Smooth muscle cell (in vitro differentiated cells): ENCODE data around the gene SEMA3F. TPM values are rescaled to one million over a fixed set of nuclear protein-coding genes. Genes with fewer than 3 reads are reported as not detected.
A peak's percentile ranks its signal among the peaks of the same experiment; 100 is the strongest.
"Not testable (repeated sequence)": the region's sequence is repeated elsewhere in the genome, so short reads cannot be mapped to it uniquely, and the experiment has no call there.

Source experiments
- DNase-seq: peaks from one replicate; lab custom pipeline; 2025; ENCODE audit not compliant: unreplicated experiment; lab: John Stamatoyannopoulos, UW
- H2AFZ ChIP-seq: fragments of 200-600 bp; sonication (generic); 2 replicates; pipeline ENCODE4 v1.6.0; 2016; ENCODE audit warnings: antibody characterized with exemption, low read depth, mild to moderate bottlenecking
- H3F3A ChIP-seq: fragments of 200-600 bp; sonication (generic); 2 replicates; pipeline ENCODE4 v1.6.0; 2017; ENCODE audit warnings: antibody characterized with exemption, low read depth
- H3K27ac ChIP-seq: fragments of 200-600 bp; sonication (generic); 2 replicates; pipeline ENCODE4 v1.5.1; 2016; ENCODE audit warnings: low read depth, mild to moderate bottlenecking
- H3K27me3 ChIP-seq: fragments of 200-600 bp; sonication (generic); 2 replicates; pipeline ENCODE4 v1.6.1; 2016; ENCODE audit warnings: low read depth, mild to moderate bottlenecking
- H3K36me3 ChIP-seq: fragments of 200-600 bp; sonication (generic); 2 replicates; pipeline ENCODE4 v1.5.1; 2016; ENCODE audit warnings: low read depth
- H3K4me1 ChIP-seq: fragments of 200-600 bp; sonication (generic); 2 replicates; pipeline ENCODE4 v1.5.1; 2016; ENCODE audit warnings: low read depth
- H3K4me2 ChIP-seq: fragments of 200-600 bp; sonication (generic); 2 replicates; pipeline ENCODE4 v1.6.0; 2016; ENCODE audit warnings: mild to moderate bottlenecking
- H3K4me3 ChIP-seq: fragments of 200-600 bp; sonication (generic); 2 replicates; pipeline ENCODE4 v1.5.1; 2016; ENCODE audit warnings: mild to moderate bottlenecking
- H3K79me2 ChIP-seq: fragments of 200-600 bp; sonication (generic); 2 replicates; pipeline ENCODE4 v1.6.0; 2016; ENCODE audit warnings: low read depth, mild to moderate bottlenecking
- H3K9ac ChIP-seq: fragments of 200-600 bp; sonication (generic); 2 replicates; pipeline ENCODE4 v1.6.0; 2016; ENCODE audit warnings: low read depth
- H3K9me3 ChIP-seq: fragments of 200-600 bp; sonication (generic); replicated peaks from 2 replicates; pipeline ENCODE4 v1.5.1; 2016; ENCODE audit warnings: low read depth
- H4K20me1 ChIP-seq: fragments of 200-600 bp; sonication (generic); 2 replicates; pipeline ENCODE4 v1.6.0; 2016; ENCODE audit warnings: low read depth
- CTCF ChIP-seq: fragments of 200-600 bp; sonication (generic); IDR thresholded peaks from 2 replicates; pipeline ENCODE4 v1.5.1; 2017; ENCODE audit warnings: borderline replicate concordance, mild to moderate bottlenecking, antibody characterized with exemption; ENCODE audit not compliant: insufficient read depth, poor library complexity, severe bottlenecking
- WGBS: methylation state at CpG from one replicate; pipeline ENCODE4 v1.1.7; 2016; ENCODE audit warnings: low lambda C conversion rate; 5-methylcytosine and 5-hydroxymethylcytosine counted together
- polyA plus RNA-seq: library from polyadenylated mRNA; unstranded; fragments of >200 nt; fragmentation: Nextera tagmentation; extraction: Ambion mirVana; gene quantifications from 2 replicates; pipeline ENCODE4 v1.2.1, GENCODE V29; 2016
- total RNA-seq: library from RNA; depleted of rRNA; stranded (reverse); fragments of >200 nt; gene quantifications from 2 replicates; pipeline ENCODE4 v1.2.3, GENCODE V29; 2014

Gene SEMA3F
- total and polyA plus RNA-seq, 2 experiments from 2014 or later = 9.2 to 16.9 TPM

- Histone ChIP-seq H3F3A (no peaks in the 10 kb centered on the region), H3K4me2 (peak overlapping the region; percentile 86), H3K9ac (peak overlapping the region; percentile 35), H3K36me3 (no peaks in the 10 kb centered on the region), H3K27me3 (no peaks in the 10 kb centered on the region), H2AFZ (peak overlapping the region; percentile 98), H3K9me3 (no peaks in the 10 kb centered on the region), H3K4me3 (peak overlapping the region; percentile 72), H3K4me1 (peaks cover 10% of the 10 kb centered on the region), H3K27ac (peak overlapping the region; percentile 49), H4K20me1 (no peaks in the 10 kb centered on the region), H3K79me2 (no peaks in the 10 kb centered on the region)
- peak; percentile 64 for DNase-seq
- WGBS = 2% methylated on average over 27 of the region's 40 CpGs
- no peak for TF ChIP-seq CTCF
These were observed 71.8 kb downstream of the SEMA3F start for GRCh38 chr3:50226888-50227389.

- Histone ChIP-seq H3K4me1 (peaks cover 10% of the 10 kb centered on the region), H3K4me2 (peak overlapping the region; percentile 86), H3K36me3 (no peaks in the 10 kb centered on the region), H3F3A (no peaks in the 10 kb centered on the region), H2AFZ (peak overlapping the region; percentile 98), H4K20me1 (no peaks in the 10 kb centered on the region), H3K79me2 (no peaks in the 10 kb centered on the region), H3K27ac (peak overlapping the region; percentile 49), H3K9ac (peak overlapping the region; percentile 35), H3K4me3 (peak overlapping the region; percentile 72), H3K27me3 (no peaks in the 10 kb centered on the region), H3K9me3 (no peaks in the 10 kb centered on the region)
- peak; percentile 74 for DNase-seq
- peak; percentile 82 for TF ChIP-seq CTCF
- WGBS = 1% methylated on average over 32 of the region's 51 CpGs
These were observed 72.5 kb downstream of the SEMA3F start for GRCh38 chr3:50227390-50228183.

GRCh38 chr3:50228184-50228763 lies 73.2 kb downstream of the SEMA3F start:
- H4K20me1 ChIP-seq, H3K27ac ChIP-seq, H3K36me3 ChIP-seq, H3K27me3 ChIP-seq, DNase-seq, H3F3A ChIP-seq, H3K9ac ChIP-seq, H3K79me2 ChIP-seq, H3K9me3 ChIP-seq: not testable (repeated sequence)
- WGBS = 34% methylated on average over 13 of the region's 15 CpGs
- Histone ChIP-seq H3K4me2 (peak overlapping the region; percentile 86), H3K4me3 (peak overlapping the region; percentile 72), H3K4me1 (peaks cover 15% of the 10 kb centered on the region), H2AFZ (peak overlapping the region; percentile 77)

GRCh38 chr3:50229490-50229889 lies 74.4 kb downstream of the SEMA3F start:
- Histone ChIP-seq H3K27me3 (no peaks in the 10 kb centered on the region), H3F3A (no peaks in the 10 kb centered on the region), H3K79me2 (no peaks in the 10 kb centered on the region), H3K4me3 (no peak overlapping the region), H3K9me3 (no peaks in the 10 kb centered on the region), H2AFZ (no peak overlapping the region), H3K9ac (no peak overlapping the region), H3K4me2 (no peak overlapping the region), H4K20me1 (no peaks in the 10 kb centered on the region), H3K27ac (peak overlapping the region; percentile 42), H3K4me1 (peaks cover 18% of the 10 kb centered on the region), H3K36me3 (no peaks in the 10 kb centered on the region)
- WGBS = 88% methylated on average over 3 of the region's 3 CpGs
- TF ChIP-seq CTCF = no peak
- DNase-seq = no peak
